HG02840 (cell line): ENCODE data around the gene ITGAE.

Experiments
- ATAC-seq: cut with Tn5 transposase; IDR thresholded peaks from one replicate; pipeline ENCODE4 v1.9.1; 2021; ENCODE audit warnings: mild to moderate bottlenecking, moderate library complexity, moderate number of reproducible peaks; ENCODE audit not compliant: unreplicated experiment, low FRiP score

ITGAE gene

GRCh38 chr17:3678095-3678820, 122.7 kb downstream of the ITGAE start:
- ATAC-seq = no peak

- no peak for ATAC-seq
Observed at GRCh38 chr17:3675886-3676285, 125.1 kb downstream of the ITGAE start.

- ATAC-seq = no peak
Observed at GRCh38 chr17:3672571-3672970, 128.4 kb downstream of the ITGAE start.

- no peak for ATAC-seq
Observed at GRCh38 chr17:3669548-3669947, 131.4 kb downstream of the ITGAE start.

GRCh38 chr17:3669085-3669347, 132.0 kb downstream of the ITGAE start:
- ATAC-seq = no peak

GRCh38 chr17:3668279-3669084, 132.5 kb downstream of the ITGAE start, which contains the start of the genes EMC6 and TAX1BP3:
Gene EMC6 (plus strand): TSS chr17:3668812. CDS start chr17:3669147, 335 bp downstream.
Gene TAX1BP3 (minus strand): TSS chr17:3668578. CDS start chr17:3668526, 52 bp downstream.
- peak; percentile 86 for ATAC-seq

GRCh38 chr17:3667366-3668278, 133.4 kb downstream of the ITGAE start:
- ATAC-seq = no peak

- no peak for ATAC-seq
Observed at GRCh38 chr17:3666516-3666915, 134.5 kb downstream of the ITGAE start.

GRCh38 chr17:3665834-3666233, 135.2 kb downstream of the ITGAE start:
- no peak for ATAC-seq
